ENCODE data around the gene TMEM41A. TPM values are rescaled to one million over a fixed set of nuclear protein-coding genes. Genes with fewer than 3 reads are reported as not detected.

Gene TMEM41A
- total RNA-seq, 1 donor from 2014 or later: 21.5 TPM

DNA sequence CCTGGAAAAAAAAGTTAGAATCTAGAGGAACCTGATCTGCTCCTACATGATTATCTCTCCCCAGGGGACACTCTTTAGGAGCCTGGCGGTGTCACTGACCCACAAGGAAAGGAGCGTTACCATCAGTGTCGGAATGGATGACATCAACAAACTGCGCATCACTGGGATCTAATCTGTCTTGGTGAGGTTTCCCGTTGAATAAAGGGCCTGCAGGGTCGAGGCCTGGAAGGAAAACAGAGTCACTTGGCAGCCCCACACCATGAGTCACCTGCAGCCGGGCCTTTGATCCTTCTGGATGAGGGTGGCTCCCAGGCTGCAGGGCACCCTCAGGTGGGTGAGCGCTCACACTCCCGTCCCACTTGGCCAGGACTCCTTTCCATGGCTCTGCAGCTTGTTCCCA, 28.5 kb upstream of the TMEM41A start:
- Histone ChIP-seq H3K36me3 (ENCODE audit: insufficient read depth, low read length) (no peaks in the 10 kb centered on the region), H3K9me3 (ENCODE audit: insufficient read depth, low read depth, low read length) (no peaks in the 10 kb centered on the region), H3K4me3 (ENCODE audit: insufficient read depth, low read depth, low read length) (no peak overlapping the region), H3K4me2 (ENCODE audit: low read length) (no peak overlapping the region), H3K9ac (ENCODE audit: low read length) (no peak overlapping the region), H3K27ac (ENCODE audit: low read depth, low read length) (no peak overlapping the region), H3K79me2 (ENCODE audit: insufficient read depth, low read length) (no peaks in the 10 kb centered on the region), H2AFZ (ENCODE audit: low read depth, low read length) (no peak overlapping the region), H4K20me1 (ENCODE audit: insufficient read depth, low read length) (no peaks in the 10 kb centered on the region), H3K4me1 (ENCODE audit: insufficient read depth, low read length) (no peaks in the 10 kb centered on the region), H3K27me3 (ENCODE audit: insufficient read depth, low read length) (peaks cover 5% of the 10 kb centered on the region)
- Mint-ChIP-seq H3K27me3 (ENCODE audit: low read depth, unreplicated experiment) (peaks cover 5% of the 10 kb centered on the region), H3K36me3 (ENCODE audit: low read depth, unreplicated experiment) (peaks cover 2% of the 10 kb centered on the region), H3K9me3 (ENCODE audit: unreplicated experiment) (no peaks in the 10 kb centered on the region), H3K4me1 (ENCODE audit: low read depth, unreplicated experiment) (no peaks in the 10 kb centered on the region), H3K4me3 (ENCODE audit: unreplicated experiment) (no peak overlapping the region), H3K27ac (ENCODE audit: unreplicated experiment) (no peak overlapping the region)
- no peak for TF ChIP-seq EZH2 (IDR thresholded peaks at IDR 0.05; ENCODE audit: insufficient read depth, low read length)
- TF ChIP-seq, protein P1, sequence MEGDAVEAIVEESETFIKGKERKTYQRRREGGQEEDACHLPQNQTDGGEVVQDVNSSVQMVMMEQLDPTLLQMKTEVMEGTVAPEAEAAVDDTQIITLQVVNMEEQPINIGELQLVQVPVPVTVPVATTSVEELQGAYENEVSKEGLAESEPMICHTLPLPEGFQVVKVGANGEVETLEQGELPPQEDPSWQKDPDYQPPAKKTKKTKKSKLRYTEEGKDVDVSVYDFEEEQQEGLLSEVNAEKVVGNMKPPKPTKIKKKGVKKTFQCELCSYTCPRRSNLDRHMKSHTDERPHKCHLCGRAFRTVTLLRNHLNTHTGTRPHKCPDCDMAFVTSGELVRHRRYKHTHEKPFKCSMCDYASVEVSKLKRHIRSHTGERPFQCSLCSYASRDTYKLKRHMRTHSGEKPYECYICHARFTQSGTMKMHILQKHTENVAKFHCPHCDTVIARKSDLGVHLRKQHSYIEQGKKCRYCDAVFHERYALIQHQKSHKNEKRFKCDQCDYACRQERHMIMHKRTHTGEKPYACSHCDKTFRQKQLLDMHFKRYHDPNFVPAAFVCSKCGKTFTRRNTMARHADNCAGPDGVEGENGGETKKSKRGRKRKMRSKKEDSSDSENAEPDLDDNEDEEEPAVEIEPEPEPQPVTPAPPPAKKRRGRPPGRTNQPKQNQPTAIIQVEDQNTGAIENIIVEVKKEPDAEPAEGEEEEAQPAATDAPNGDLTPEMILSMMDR (IDR thresholded peaks at IDR 0.05; ENCODE audit: insufficient read depth, low read depth, low read length): no peak
- FAIRE-seq: no peak
- DNase-seq (ENCODE audit: low read depth): no peak

- Histone ChIP-seq H3K27me3 (ENCODE audit: insufficient read depth, low read length) (peaks cover 10% of the 10 kb centered on the region), H3K4me3 (ENCODE audit: insufficient read depth, low read depth, low read length) (no peak overlapping the region), H4K20me1 (ENCODE audit: insufficient read depth, low read length) (no peaks in the 10 kb centered on the region), H3K4me1 (ENCODE audit: insufficient read depth, low read length) (no peaks in the 10 kb centered on the region), H3K9ac (ENCODE audit: low read length) (no peak overlapping the region), H3K36me3 (ENCODE audit: insufficient read depth, low read length) (no peaks in the 10 kb centered on the region), H3K4me2 (ENCODE audit: low read length) (no peak overlapping the region), H3K9me3 (ENCODE audit: insufficient read depth, low read depth, low read length) (no peaks in the 10 kb centered on the region), H2AFZ (ENCODE audit: low read depth, low read length) (no peak overlapping the region), H3K27ac (ENCODE audit: low read depth, low read length) (no peak overlapping the region), H3K79me2 (ENCODE audit: insufficient read depth, low read length) (no peaks in the 10 kb centered on the region)
- no peaks in the 10 kb centered on the region for H3K4me1 Mint-ChIP-seq (ENCODE audit: low read depth, unreplicated experiment)
- no peaks in the 10 kb centered on the region for H3K9me3 Mint-ChIP-seq (ENCODE audit: unreplicated experiment)
- H3K36me3 Mint-ChIP-seq (ENCODE audit: low read depth, unreplicated experiment): peaks cover 2% of the 10 kb centered on the region
- no peak overlapping the region for H3K4me3 Mint-ChIP-seq (ENCODE audit: unreplicated experiment)
- no peak for DNase-seq (ENCODE audit: low read depth)
- TF ChIP-seq, protein P1 (IDR thresholded peaks at IDR 0.05; ENCODE audit: insufficient read depth, low read depth, low read length): no peak
- no peak for TF ChIP-seq EZH2 (IDR thresholded peaks at IDR 0.05; ENCODE audit: insufficient read depth, low read length)
- no peak for FAIRE-seq
- H3K27me3 Mint-ChIP-seq (ENCODE audit: low read depth, unreplicated experiment): peaks cover 5% of the 10 kb centered on the region
- no peak overlapping the region for H3K27ac Mint-ChIP-seq (ENCODE audit: unreplicated experiment)
Observed at GRCh38 chr3:185526349-185526951, 27.6 kb upstream of the TMEM41A start.

GRCh38 chr3:185521349-185522138, 22.7 kb upstream of the TMEM41A start:
- Mint-ChIP-seq H3K4me3 (ENCODE audit: unreplicated experiment) (no peak overlapping the region), H3K27ac (ENCODE audit: unreplicated experiment) (no peak overlapping the region), H3K36me3 (ENCODE audit: low read depth, unreplicated experiment) (peaks cover 2% of the 10 kb centered on the region), H3K9me3 (ENCODE audit: unreplicated experiment) (no peaks in the 10 kb centered on the region), H3K4me1 (ENCODE audit: low read depth, unreplicated experiment) (no peaks in the 10 kb centered on the region), H3K27me3 (ENCODE audit: low read depth, unreplicated experiment) (peaks cover 2% of the 10 kb centered on the region)
- Histone ChIP-seq H3K4me2 (ENCODE audit: low read length) (no peak overlapping the region), H3K36me3 (ENCODE audit: insufficient read depth, low read length) (no peaks in the 10 kb centered on the region), H3K9ac (ENCODE audit: low read length) (no peak overlapping the region), H2AFZ (ENCODE audit: low read depth, low read length) (no peak overlapping the region), H3K27me3 (ENCODE audit: insufficient read depth, low read length) (peaks cover 11% of the 10 kb centered on the region), H3K27ac (ENCODE audit: low read depth, low read length) (no peak overlapping the region), H3K4me1 (ENCODE audit: insufficient read depth, low read length) (no peaks in the 10 kb centered on the region), H3K9me3 (ENCODE audit: insufficient read depth, low read depth, low read length) (no peaks in the 10 kb centered on the region), H3K4me3 (ENCODE audit: insufficient read depth, low read depth, low read length) (no peak overlapping the region), H4K20me1 (ENCODE audit: insufficient read depth, low read length) (no peaks in the 10 kb centered on the region), H3K79me2 (ENCODE audit: insufficient read depth, low read length) (no peaks in the 10 kb centered on the region)
- DNase-seq (ENCODE audit: low read depth) (no peak), FAIRE-seq (no peak)
- no peak for TF ChIP-seq EZH2 (IDR thresholded peaks at IDR 0.05; ENCODE audit: insufficient read depth, low read length)
- TF ChIP-seq, protein P1 (IDR thresholded peaks at IDR 0.05; ENCODE audit: insufficient read depth, low read depth, low read length): no peak
